Memory B cell (primary cell): Measurements from ENCODE around the gene CARS2.
"Not testable (repeated sequence)": the region's sequence is repeated elsewhere in the genome, so short reads cannot be mapped to it uniquely, and the experiment has no call there.

ENCODE experiments used
- ATAC-seq: fragments of 150-1000 bp; cut with Tn5 transposase; 2 replicates; pipeline ENCODE4 v1.10.0; 2021; ENCODE audit warnings: low read depth, mild to moderate bottlenecking, moderate library complexity
- DNase-seq, 2 donors: peaks; one replicate each; pipeline ENCODE4 v3.0.0; 2022; ENCODE audit warnings: low spot score in 2 of 2
- H3K27ac Mint-ChIP-seq: one replicate; pipeline ENCODE4 v1.8.0; 2022; ENCODE audit warnings: mild to moderate bottlenecking, moderate library complexity, mixed read lengths
- H3K27me3 Mint-ChIP-seq: one replicate; pipeline ENCODE4 v1.8.0; 2022; ENCODE audit warnings: mixed read lengths
- H3K36me3 Mint-ChIP-seq: one replicate; pipeline ENCODE4 v1.8.0; 2022; ENCODE audit warnings: mild to moderate bottlenecking, mixed read lengths
- H3K4me1 Mint-ChIP-seq: one replicate; pipeline ENCODE4 v1.8.0; 2022; ENCODE audit warnings: mixed read lengths
- H3K4me3 Mint-ChIP-seq: one replicate; pipeline ENCODE4 v1.8.0; 2022; ENCODE audit warnings: mild to moderate bottlenecking, moderate library complexity, mixed read lengths
- H3K9me3 Mint-ChIP-seq: one replicate; pipeline ENCODE4 v1.8.0; 2022; ENCODE audit warnings: mixed read lengths

Gene CARS2

DNA sequence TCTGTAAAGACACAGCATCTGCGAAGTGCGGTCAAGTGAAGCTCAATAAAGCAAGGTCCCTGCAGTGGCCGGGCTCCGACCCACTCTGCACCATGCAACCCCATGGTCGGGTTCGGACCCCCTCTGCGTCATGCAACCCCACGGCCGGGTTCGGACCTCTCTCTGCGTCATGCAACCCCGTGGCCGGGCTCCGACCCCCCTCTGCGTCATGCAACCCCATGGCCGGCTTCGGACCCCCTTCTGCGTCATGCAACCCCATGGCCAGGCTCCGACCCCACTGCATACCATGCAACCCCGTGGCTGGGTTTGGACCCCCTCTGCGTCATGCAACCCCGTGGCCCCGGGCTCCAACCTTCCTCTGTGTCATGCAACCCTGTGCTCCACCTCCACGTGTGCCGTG lies 43.8 kb downstream of the CARS2 start:
- ATAC-seq, result no peak
- Mint-ChIP-seq H3K9me3 (peaks cover 2% of the 10 kb centered on the region), H3K4me3 (peak overlapping the region; percentile 21), H3K36me3 (peaks cover 24% of the 10 kb centered on the region), H3K4me1 (peaks cover 45% of the 10 kb centered on the region), H3K27ac (no peak overlapping the region), H3K27me3 (no peaks in the 10 kb centered on the region)
- no peak for DNase-seq

DNA sequence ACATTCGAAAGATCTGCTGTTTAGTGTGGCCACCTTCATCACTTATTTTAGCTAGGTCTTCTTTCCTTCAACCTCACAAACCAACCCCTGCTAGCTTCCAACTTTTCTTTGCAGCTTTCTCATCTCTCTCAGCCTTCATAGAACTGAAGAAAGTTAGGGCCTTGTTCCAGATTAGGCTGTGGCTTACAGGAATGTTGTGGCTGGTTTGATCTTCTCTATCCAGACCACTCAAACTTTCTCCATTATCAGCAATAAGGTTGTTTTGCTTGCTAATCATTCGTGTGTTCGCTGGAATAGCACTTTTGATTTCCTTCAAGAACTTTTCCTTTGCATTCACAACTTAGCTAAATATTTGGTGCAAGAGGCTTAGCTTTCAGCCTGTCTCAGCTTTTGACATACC lies 44.7 kb downstream of the CARS2 start:
- Mint-ChIP-seq H3K27ac (no peak overlapping the region), H3K27me3 (no peaks in the 10 kb centered on the region), H3K4me3 (no peak overlapping the region), H3K9me3 (peaks cover 2% of the 10 kb centered on the region), H3K36me3 (peaks cover 25% of the 10 kb centered on the region), H3K4me1 (peaks cover 44% of the 10 kb centered on the region)
- ATAC-seq, result no peak
- no peak for DNase-seq

DNA sequence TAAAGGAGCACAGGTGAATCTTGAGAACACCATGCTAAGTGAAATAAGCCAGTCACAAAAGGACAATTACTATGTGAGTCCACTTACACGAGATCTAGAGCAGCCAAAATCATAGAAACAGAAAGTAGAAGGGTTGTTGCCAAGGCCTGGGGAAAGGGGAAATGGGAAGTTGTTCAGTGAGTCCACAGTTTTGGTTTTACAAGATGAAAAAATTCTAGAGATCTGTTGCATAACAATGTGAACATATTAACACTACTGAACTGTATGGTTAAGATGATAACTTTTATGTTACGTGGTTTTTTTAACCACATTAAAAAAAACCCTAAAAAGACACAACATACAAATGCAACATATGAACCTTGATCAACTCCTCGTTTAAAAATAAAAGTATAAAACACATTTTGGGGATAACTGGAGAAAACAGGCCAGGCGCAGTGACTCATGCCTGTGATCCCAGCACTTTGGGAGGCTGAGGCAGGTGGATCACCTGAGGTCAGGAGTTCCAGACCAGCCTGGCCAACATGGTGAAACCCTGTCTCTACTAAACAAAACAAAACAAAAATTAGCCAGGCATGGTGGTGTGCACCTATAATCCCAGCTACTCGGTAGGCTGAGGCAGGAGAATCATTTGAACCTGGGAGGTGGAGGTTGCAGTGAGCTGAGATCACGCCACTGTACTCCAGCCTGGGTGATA lies 47.6 kb downstream of the CARS2 start:
- H3K4me3 Mint-ChIP-seq, result peak overlapping the region; percentile 35

DNA sequence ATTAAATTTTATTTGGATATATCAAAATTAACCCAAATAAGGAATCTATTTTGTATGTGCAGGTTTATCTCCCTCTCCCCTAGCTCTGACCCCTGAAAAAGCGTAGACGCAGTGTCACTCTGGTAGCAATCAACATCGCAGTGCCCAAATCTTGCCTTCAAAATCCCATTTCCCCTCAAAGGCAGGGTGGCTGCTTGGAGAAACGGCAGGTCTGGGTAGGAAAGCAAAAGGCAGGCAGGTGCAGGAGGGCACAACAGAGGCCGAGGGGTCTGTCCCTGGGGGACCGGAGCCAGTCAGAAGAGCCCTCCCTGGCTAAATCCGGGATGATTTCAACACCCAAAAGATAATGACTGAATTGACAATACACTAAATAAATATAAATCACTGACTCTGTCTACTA lies 48.7 kb downstream of the CARS2 start:
- H3K36me3 Mint-ChIP-seq, result peaks cover 22% of the 10 kb centered on the region

More for the DNA sequence above, 47.6 kb downstream of the CARS2 start:
- Mint-ChIP-seq H3K36me3 (peaks cover 29% of the 10 kb centered on the region), H3K27ac (peak overlapping the region; percentile 78), H3K4me1 (peaks cover 47% of the 10 kb centered on the region)
- ATAC-seq (peak; percentile 89), DNase-seq (peak in 1 of 2 donors; percentile 32)
- H3K27me3 Mint-ChIP-seq, H3K9me3 Mint-ChIP-seq: not testable (repeated sequence)

DNA sequence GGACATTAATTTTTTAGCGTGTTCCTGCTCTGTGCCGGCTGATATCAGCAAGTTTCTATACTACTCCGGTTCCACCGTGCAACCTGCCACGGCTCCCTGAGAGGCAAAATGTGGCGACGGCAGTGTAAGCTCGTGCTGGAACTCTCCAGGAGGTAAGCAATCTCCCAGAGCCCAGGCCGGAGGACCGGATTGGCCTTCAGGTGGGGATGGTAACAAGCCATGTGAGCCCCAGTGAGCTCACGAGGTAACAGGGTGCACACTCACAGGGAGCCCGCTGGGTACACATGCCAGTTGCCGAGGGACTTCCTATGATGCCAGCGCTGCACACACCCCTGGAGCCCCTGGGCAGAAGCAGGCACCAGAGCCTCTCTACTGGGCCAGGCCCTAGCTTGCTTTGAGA lies 52.1 kb downstream of the CARS2 start:
- Mint-ChIP-seq H3K36me3 (peaks cover 17% of the 10 kb centered on the region), H3K27me3 (no peaks in the 10 kb centered on the region), H3K27ac (no peak overlapping the region), H3K9me3 (no peaks in the 10 kb centered on the region), H3K4me1 (peaks cover 35% of the 10 kb centered on the region), H3K4me3 (no peak overlapping the region)
- DNase-seq, result no peak
- ATAC-seq, result no peak

More for the DNA sequence above, 48.7 kb downstream of the CARS2 start:
- H3K27ac Mint-ChIP-seq, result no peak overlapping the region
- H3K27me3 Mint-ChIP-seq, result no peaks in the 10 kb centered on the region
- no peak overlapping the region for H3K4me3 Mint-ChIP-seq
- peaks cover 46% of the 10 kb centered on the region for H3K4me1 Mint-ChIP-seq
- ATAC-seq (no peak), DNase-seq (no peak)
- H3K9me3 Mint-ChIP-seq, result peaks cover 2% of the 10 kb centered on the region

DNA sequence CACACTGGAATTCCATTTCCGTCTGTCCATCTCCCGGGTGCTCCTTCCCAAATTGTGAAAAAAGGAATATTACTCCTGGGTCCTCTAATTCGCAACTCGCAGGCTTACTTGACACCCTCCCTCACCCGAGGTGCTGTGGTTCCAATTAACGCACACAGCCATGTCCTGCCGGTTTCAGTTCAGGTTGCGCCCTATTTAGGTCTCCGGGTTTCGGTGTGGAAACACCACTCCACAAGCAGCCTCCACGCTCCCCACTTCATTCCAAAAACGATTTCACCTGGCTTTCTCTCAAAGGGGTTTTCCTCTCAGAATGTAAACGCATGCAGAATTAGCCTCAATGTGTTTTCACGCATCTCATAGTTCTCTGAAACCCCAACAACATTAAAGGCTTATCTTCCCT lies 52.6 kb downstream of the CARS2 start:
- H3K36me3 Mint-ChIP-seq, result peaks cover 17% of the 10 kb centered on the region
- H3K4me1 Mint-ChIP-seq, result peaks cover 31% of the 10 kb centered on the region
- DNase-seq (no peak), ATAC-seq (peak; percentile 59)
- H3K27me3 Mint-ChIP-seq, result no peaks in the 10 kb centered on the region
- no peaks in the 10 kb centered on the region for H3K9me3 Mint-ChIP-seq
- H3K4me3 Mint-ChIP-seq, result peak overlapping the region; percentile 73
- H3K27ac Mint-ChIP-seq, result peak overlapping the region; percentile 81

DNA sequence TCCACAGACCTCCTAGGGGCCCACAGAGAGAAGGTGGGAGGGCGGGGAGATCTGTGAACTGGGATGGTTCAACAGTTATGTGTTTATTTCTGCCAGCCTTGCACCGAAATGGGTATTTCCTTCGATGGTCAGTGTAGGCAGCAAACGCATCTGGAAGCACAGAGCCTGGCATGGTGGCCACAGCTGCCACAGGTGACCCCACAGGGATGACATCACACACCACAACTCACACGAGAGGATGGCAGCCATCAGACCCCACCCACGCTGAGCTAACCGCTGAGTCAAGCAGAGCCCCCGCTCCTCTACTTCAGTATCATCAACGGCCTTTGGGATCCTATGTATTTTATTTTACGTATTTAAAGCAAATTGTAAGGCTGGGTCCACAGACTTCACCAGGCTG lies 53.2 kb downstream of the CARS2 start:
- peak overlapping the region; percentile 29 for H3K4me3 Mint-ChIP-seq
- H3K4me1 Mint-ChIP-seq, result peaks cover 26% of the 10 kb centered on the region
- DNase-seq, result no peak
- peak overlapping the region; percentile 81 for H3K27ac Mint-ChIP-seq
- H3K9me3 Mint-ChIP-seq, result no peaks in the 10 kb centered on the region
- H3K36me3 Mint-ChIP-seq, result peaks cover 17% of the 10 kb centered on the region
- ATAC-seq, result peak; percentile 50
- no peaks in the 10 kb centered on the region for H3K27me3 Mint-ChIP-seq

DNA sequence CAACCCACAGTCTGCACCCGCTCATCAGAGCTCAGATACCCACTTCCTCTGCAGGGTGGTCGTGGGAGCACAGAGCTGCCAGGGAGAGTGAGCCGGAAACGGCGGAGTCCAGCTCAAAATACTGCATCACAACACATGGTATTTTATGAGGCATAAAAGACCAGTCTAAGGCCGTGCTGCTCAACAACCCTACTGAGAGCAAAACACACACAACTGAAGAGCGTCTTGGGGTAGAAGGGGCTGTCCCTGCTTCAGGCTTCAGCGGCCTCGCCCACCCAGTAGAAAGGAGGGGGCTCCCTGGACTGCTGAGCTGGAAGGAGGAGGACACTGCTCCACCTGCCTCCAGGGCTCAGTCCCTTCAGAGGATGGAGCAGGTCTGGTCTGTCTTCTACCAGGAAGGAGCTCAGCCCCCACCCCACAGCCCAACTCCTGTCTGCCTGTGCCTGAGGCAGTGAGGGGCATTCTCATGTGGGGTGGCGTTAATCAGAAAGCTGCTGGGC lies 53.6 kb downstream of the CARS2 start:
- ATAC-seq, result peak; percentile 26

DNA sequence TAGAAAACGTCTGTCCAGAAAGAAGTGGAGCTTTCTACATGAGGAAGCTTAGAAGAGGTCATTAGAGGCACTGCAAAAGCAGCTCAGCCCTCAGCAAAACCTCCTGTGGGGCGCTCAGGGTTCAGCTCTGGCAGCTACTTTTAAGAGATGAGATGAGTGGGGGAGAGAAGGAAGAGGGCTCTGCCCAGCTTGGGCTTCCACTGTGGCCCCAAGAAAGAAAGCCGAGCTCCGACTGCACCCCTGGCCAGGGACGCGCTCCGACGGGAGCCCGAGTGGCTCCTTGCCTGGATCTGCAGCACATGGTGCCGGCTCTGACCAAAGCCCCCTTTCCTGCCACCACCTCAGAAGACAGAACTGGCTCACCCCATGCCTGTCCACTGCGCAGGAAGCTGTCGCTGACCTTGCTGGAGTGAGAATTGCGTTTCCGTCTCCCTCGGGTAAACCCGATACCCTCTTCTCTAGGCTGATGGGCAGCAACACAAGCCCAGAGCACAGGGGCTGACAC lies 54.1 kb downstream of the CARS2 start:
- no peaks in the 10 kb centered on the region for H3K9me3 Mint-ChIP-seq
- H3K36me3 Mint-ChIP-seq, result peaks cover 17% of the 10 kb centered on the region
- no peak overlapping the region for H3K27ac Mint-ChIP-seq
- ATAC-seq, result no peak
- H3K4me1 Mint-ChIP-seq, result peaks cover 25% of the 10 kb centered on the region
- no peak overlapping the region for H3K4me3 Mint-ChIP-seq
- no peaks in the 10 kb centered on the region for H3K27me3 Mint-ChIP-seq
- no peak for DNase-seq

More for the DNA sequence above, 53.6 kb downstream of the CARS2 start:
- Mint-ChIP-seq H3K27me3 (no peaks in the 10 kb centered on the region), H3K27ac (no peak overlapping the region), H3K9me3 (no peaks in the 10 kb centered on the region), H3K4me3 (no peak overlapping the region), H3K4me1 (peaks cover 25% of the 10 kb centered on the region), H3K36me3 (peaks cover 17% of the 10 kb centered on the region)
- DNase-seq, result no peak

DNA sequence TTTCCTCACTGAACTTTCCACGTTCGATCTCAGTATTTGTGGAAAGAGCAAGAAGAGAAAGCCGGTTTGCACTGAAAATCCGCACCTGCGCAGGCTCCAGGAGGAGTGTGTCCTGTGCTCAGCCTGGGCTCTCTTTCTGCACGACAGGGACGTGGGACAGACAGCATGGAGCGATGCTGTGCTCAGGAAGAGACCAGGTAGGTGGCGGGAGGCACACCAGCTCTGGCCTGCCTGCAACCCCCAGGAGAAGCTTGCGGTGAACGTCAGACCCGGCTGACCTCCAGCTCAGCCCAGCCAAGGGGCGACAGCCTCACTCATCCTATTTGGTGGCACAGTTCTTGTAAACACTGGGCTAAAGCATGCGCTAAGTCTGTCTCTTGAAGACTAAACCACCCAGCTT lies 54.6 kb downstream of the CARS2 start:
- H3K27me3 Mint-ChIP-seq, result no peaks in the 10 kb centered on the region
- H3K4me1 Mint-ChIP-seq, result peaks cover 23% of the 10 kb centered on the region
- peak overlapping the region; percentile 35 for H3K27ac Mint-ChIP-seq
- no peaks in the 10 kb centered on the region for H3K9me3 Mint-ChIP-seq
- no peak for DNase-seq
- no peak overlapping the region for H3K4me3 Mint-ChIP-seq
- peaks cover 16% of the 10 kb centered on the region for H3K36me3 Mint-ChIP-seq
- no peak for ATAC-seq

DNA sequence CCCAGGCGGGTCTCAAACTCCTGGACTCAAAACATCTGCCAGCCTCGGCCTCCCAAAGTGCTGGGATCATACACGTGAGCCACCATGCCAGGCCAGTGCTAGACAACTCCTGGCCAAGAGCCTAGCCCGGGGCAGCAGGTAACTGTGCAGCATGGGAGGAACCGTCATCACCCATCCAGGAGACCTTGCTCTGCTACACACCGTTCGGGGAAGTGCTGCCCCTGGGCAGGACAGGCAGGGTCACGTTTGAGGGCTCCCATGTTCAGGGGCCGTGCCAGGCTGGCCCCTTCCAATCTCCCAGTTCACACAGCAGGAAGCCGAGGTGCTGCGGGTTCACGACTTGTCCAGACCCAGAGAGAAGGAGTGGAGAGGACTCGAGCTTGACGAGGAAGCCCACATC lies 55.5 kb downstream of the CARS2 start:
- Mint-ChIP-seq H3K9me3 (no peaks in the 10 kb centered on the region), H3K4me1 (peaks cover 20% of the 10 kb centered on the region), H3K27ac (peak overlapping the region; percentile 35), H3K4me3 (no peak overlapping the region), H3K36me3 (peaks cover 10% of the 10 kb centered on the region), H3K27me3 (no peaks in the 10 kb centered on the region)
- ATAC-seq (no peak), DNase-seq (no peak)

DNA sequence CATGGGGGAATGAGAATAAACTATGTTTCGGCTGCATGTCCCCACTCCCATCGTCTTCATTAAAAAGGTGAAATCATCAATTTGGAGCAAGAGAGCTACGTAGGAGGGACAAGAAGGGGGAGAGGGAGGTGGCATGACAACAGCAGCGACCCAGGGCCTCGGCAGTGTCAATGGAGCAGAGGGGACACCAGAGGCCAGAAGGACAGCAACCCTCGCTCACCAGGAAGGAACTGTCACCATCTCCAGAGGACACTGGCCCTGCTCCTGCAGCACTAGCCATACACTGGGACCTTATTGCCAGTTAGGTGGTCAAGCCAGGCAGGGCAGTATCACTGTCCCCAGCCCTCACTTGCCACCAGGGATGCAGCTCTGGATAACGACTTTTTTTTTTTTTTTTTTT lies 56.4 kb downstream of the CARS2 start:
- Mint-ChIP-seq H3K36me3 (peaks cover 8% of the 10 kb centered on the region), H3K27me3 (no peaks in the 10 kb centered on the region), H3K4me1 (peaks cover 17% of the 10 kb centered on the region), H3K4me3 (no peak overlapping the region), H3K9me3 (no peaks in the 10 kb centered on the region), H3K27ac (peak overlapping the region; percentile 24)
- DNase-seq (no peak), ATAC-seq (no peak)

DNA sequence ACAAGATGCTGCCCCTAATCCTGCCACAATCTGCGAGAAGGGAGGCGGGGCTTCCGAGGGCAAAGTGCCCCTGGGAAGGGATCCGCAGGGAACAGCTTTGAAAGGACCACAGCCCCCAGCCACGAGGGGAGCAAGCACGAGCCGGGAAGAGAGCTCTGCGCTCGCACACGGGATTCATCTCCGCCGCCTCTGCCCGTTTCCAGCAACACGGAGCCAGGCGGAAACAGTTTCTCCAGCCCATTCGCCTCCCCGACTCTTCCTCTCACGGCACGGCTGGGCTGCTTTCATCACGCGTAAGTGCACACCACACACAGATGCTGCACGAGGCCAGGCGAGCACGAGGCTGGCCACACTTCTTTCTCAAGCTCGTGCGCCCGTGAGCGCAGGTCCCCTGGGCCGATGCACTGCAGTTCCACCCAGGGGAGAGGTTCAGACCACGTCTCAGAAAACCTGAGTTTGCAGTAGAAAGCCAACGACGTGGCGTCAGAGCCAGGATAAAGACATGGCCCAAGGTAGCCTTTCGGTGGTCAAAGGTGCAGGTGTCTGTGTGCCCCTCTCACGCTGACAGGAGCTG lies 57.0 kb downstream of the CARS2 start:
- ATAC-seq (no peak), DNase-seq (no peak)
- Mint-ChIP-seq H3K27me3 (no peaks in the 10 kb centered on the region), H3K9me3 (no peaks in the 10 kb centered on the region), H3K36me3 (peaks cover 8% of the 10 kb centered on the region), H3K27ac (peak overlapping the region; percentile 24), H3K4me1 (peaks cover 13% of the 10 kb centered on the region), H3K4me3 (no peak overlapping the region)

DNA sequence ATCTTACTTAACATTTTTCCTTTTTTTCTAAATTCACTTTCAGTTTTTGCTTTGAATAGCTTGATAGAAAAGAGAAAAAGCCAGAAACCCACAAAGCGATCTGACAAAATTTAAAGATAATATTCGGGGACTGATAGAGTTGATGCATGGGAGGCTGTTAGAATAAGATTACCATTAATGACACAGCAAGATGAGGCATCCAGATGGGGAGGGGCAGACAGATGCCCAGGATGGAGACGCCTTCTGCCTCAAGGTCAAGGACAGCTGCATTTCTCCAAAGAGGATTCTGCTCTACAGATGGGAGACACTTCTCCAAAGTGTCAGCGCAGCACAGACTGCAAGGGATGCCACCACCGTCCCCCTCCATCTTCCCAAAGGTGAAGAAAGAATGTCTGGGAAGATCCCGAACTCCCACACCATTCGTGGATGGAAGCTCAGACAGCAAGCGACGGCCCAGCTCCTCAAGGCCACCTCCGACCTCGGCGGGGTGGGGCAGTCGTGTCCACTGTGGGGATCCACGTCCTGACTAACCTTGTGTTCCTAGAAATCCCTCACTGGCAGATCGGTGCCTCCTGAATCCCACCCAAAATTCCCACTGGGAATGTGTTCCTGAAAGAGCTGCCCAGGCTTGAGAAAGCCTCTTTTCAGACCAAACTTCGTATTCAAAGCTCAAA lies 57.6 kb downstream of the CARS2 start:
- Mint-ChIP-seq H3K27ac (no peak overlapping the region), H3K4me1 (peaks cover 11% of the 10 kb centered on the region), H3K9me3 (no peaks in the 10 kb centered on the region), H3K27me3 (no peaks in the 10 kb centered on the region), H3K4me3 (no peak overlapping the region), H3K36me3 (peaks cover 13% of the 10 kb centered on the region)
- ATAC-seq (no peak), DNase-seq (no peak)
